Peyer's patch (tissue), 4 donors: ENCODE results near the gene LAMA5.

ENCODE experiments used
- POLR2A ChIP-seq, 2 donors: fragments of 450-650 bp; IDR thresholded peaks; one replicate each; pipeline ENCODE4 v1.5.1; 2017; ENCODE audit warnings: antibody characterized with exemption in 2 of 2, mild to moderate bottlenecking in 2 of 2, moderate library complexity in 2 of 2
- TF ChIP-seq, protein P1 (sequence below), 6 experiments: fragments of 450-650 bp in 4 of 6; fragments of 200-600 bp in 2 of 6; sonication (generic) in 1 of 6; IDR thresholded peaks; one replicate each; pipeline ENCODE4 v1.5.1; 2017 to 2019; ENCODE audit warnings: antibody characterized with exemption in 6 of 6, mild to moderate bottlenecking in 3 of 6, moderate library complexity in 1 of 6

DNA sequence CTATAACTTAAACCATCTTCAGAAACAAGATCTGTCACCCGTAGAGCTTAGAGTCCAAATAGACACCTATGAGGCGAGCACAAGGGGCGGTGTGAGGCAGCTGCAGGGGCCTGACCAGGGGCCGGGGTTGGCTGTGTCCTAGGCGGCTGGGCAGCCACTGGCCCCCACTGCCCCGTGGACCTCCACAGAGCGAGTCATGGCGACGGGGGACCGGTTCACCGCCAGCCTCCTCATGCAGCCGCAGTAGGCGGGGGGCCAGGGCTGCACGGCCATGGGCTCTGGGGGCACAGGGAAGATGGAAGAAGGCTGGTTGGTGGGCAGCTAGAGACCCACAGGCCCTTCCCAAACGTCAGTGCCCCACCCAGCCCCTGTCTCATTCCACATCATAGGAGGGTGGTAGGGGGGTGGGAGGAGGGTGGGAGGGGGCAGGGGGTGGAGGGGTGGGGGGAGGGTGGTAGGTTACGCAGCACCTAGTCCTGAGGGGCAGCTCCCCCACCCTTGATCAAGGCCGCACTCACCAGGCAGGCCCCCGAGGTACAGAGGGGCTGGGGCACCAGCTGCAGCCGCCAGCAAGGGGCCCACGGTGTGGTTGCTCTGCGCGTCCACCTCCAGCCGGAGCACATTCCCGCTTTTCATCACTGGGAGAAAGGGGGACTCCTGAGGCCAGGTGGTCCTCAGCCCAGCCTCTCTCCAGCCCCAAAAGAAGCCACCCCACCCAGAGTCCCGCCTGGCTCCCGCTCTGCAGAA lies 57.7 kb downstream of the LAMA5 start:
- TF ChIP-seq, protein P1, sequence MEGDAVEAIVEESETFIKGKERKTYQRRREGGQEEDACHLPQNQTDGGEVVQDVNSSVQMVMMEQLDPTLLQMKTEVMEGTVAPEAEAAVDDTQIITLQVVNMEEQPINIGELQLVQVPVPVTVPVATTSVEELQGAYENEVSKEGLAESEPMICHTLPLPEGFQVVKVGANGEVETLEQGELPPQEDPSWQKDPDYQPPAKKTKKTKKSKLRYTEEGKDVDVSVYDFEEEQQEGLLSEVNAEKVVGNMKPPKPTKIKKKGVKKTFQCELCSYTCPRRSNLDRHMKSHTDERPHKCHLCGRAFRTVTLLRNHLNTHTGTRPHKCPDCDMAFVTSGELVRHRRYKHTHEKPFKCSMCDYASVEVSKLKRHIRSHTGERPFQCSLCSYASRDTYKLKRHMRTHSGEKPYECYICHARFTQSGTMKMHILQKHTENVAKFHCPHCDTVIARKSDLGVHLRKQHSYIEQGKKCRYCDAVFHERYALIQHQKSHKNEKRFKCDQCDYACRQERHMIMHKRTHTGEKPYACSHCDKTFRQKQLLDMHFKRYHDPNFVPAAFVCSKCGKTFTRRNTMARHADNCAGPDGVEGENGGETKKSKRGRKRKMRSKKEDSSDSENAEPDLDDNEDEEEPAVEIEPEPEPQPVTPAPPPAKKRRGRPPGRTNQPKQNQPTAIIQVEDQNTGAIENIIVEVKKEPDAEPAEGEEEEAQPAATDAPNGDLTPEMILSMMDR (IDR thresholded peaks at IDR 0.05), result no peak
- no peak for TF ChIP-seq POLR2A (IDR thresholded peaks at IDR 0.05)
